HCT116 (cell line): Measurements from ENCODE around the gene BBX. TPM values are rescaled to one million over a fixed set of nuclear protein-coding genes. Genes with fewer than 3 reads are reported as not detected.

Source experiments
- ATAC-seq: fragments of 200-7000 bp; cut with Tn5 transposase; 2 replicates; pipeline ENCODE4 v1.9.1; 2020; ENCODE audit warnings: mild to moderate bottlenecking, moderate library complexity
- BruUV-seq: library from RNA; stranded (reverse); fragments of 400-500 nt; replicated peaks from 2 replicates; lab custom pipeline; 2021; lab: Mats Ljungman, UMichigan
- CTCF ChIA-PET: fragments of 300-600 bp; sonication (Branson Sonifier 250); formaldehyde crosslinking; loops from one replicate; lab custom pipeline; 2021; ENCODE audit warnings: antibody characterized with exemption; lab: Charles Lee
- POLR2A ChIA-PET: fragments of 300-600, 350-600 bp; sonication (Branson Sonifier 250); formaldehyde crosslinking; loops from one replicate; lab custom pipeline; 2021; ENCODE audit warnings: antibody characterized with exemption; lab: Charles Lee
- RAD21 ChIA-PET, 2 experiments: fragments of 300-600 bp; sonication (Branson Sonifier 250); formaldehyde crosslinking; loops; one replicate each; lab custom pipeline; 2023; ENCODE audit warnings: low total read pairs in 2 of 2; ENCODE audit not compliant: uncharacterized antibody in 2 of 2, unreplicated experiment in 2 of 2, low non-redundant PET in 1 of 2; lab: Charles Lee
- DNase-seq: peaks from one replicate; pipeline ENCODE4 v3.0.0-alpha.2; 2010; ENCODE audit warnings: low read depth, low spot score
- H2AFZ ChIP-seq: fragments of 200-600 bp; shearing (Covaris generic), sonication (generic); 2 replicates; pipeline ENCODE4 v1.6.1; 2017; ENCODE audit warnings: low read depth, mixed run types, mixed read lengths, antibody characterized with exemption, low read length; ENCODE audit not compliant: poor library complexity, severe bottlenecking
- H3K27ac ChIP-seq: 2 replicates; pipeline ENCODE4 v1.5.1; 2012; ENCODE audit warnings: low read depth, low read length
- H3K27me3 ChIP-seq: fragments of 200-600 bp; sonication (generic); 2 replicates; pipeline ENCODE4 v1.6.1; 2016; ENCODE audit warnings: mixed run types, low read length, mixed read lengths; ENCODE audit not compliant: insufficient read depth
- H3K36me3 ChIP-seq, 2 experiments: fragments of 200-500 bp in 1 of 2; fragments of 200-600 bp in 1 of 2; sonication (Bioruptor generic) in 1 of 2; sonication (generic) in 1 of 2; 2 replicates each; pipeline versions ENCODE4 v1.5.1 to v1.6.1; 2014 to 2016; ENCODE audit warnings: low read length in 2 of 2, inconsistent platforms in 1 of 2, mixed read lengths in 1 of 2, mixed run types in 1 of 2; ENCODE audit not compliant: insufficient read depth in 2 of 2, control insufficient read depth in 1 of 2
- H3K4me1 ChIP-seq, 2 experiments: fragments of 200-600 bp in 1 of 2; sonication (generic) in 1 of 2; 2 replicates each; pipeline versions ENCODE4 v1.5.1 to v1.6.1; 2012 to 2017; ENCODE audit warnings: low read length in 2 of 2, inconsistent platforms in 1 of 2, mild to moderate bottlenecking in 1 of 2, mixed read lengths in 1 of 2, mixed run types in 1 of 2, moderate library complexity in 1 of 2; ENCODE audit not compliant: insufficient read depth in 2 of 2, control insufficient read depth in 1 of 2
- H3K4me2 ChIP-seq: fragments of 200-600 bp; sonication (generic); 2 replicates; pipeline ENCODE4 v1.6.1; 2017; ENCODE audit warnings: mixed run types, low read length, mixed read lengths
- H3K4me3 ChIP-seq, 2 experiments: fragments of 200-600 bp in 1 of 2; sonication (generic) in 1 of 2; replicated peaks in 1 of 2; 2 replicates each; pipeline ENCODE4 v1.5.1; 2011 to 2016; ENCODE audit warnings: low read length in 2 of 2, control low read depth in 1 of 2, low read depth in 1 of 2, mild to moderate bottlenecking in 1 of 2, mixed read lengths in 1 of 2, mixed run types in 1 of 2
- H3K79me2 ChIP-seq: fragments of 200-600 bp; sonication (generic); 2 replicates; pipeline ENCODE4 v1.6.1; 2017; ENCODE audit warnings: mild to moderate bottlenecking, mixed run types, low read length, moderate library complexity, mixed read lengths; ENCODE audit not compliant: insufficient read depth
- H3K9ac ChIP-seq: fragments of 200-600 bp; sonication (generic); 2 replicates; pipeline ENCODE4 v1.6.1; 2016; ENCODE audit warnings: low read length, mixed read lengths
- H3K9me2 ChIP-seq: fragments of 200-600 bp; sonication (generic), shearing (Covaris generic); 2 replicates; pipeline ENCODE4 v1.6.1; 2017; ENCODE audit warnings: mixed run types, mild to moderate bottlenecking, moderate library complexity; ENCODE audit not compliant: insufficient read depth
- H3K9me3 ChIP-seq, 2 experiments: fragments of 200-500 bp in 1 of 2; fragments of 200-600 bp in 1 of 2; sonication (Bioruptor generic) in 1 of 2; sonication (generic) in 1 of 2; 2 replicates each; pipeline ENCODE4 v1.6.1; 2014 to 2017; ENCODE audit warnings: low read length in 2 of 2, mixed read lengths in 2 of 2, inconsistent platforms in 1 of 2, low read depth in 1 of 2, mild to moderate bottlenecking in 1 of 2, mixed run types in 1 of 2, moderate library complexity in 1 of 2; ENCODE audit not compliant: control insufficient read depth in 1 of 2, insufficient read depth in 1 of 2
- H4K20me1 ChIP-seq: fragments of 200-600 bp; sonication (generic), shearing (Covaris generic); 2 replicates; pipeline ENCODE4 v1.6.1; 2017; ENCODE audit warnings: mixed run types, mild to moderate bottlenecking, moderate library complexity; ENCODE audit not compliant: insufficient read depth
- ATF3 ChIP-seq: IDR thresholded peaks from 2 replicates; pipeline ENCODE4 v1.6.1; 2012
- EGR1 ChIP-seq: IDR thresholded peaks from 2 replicates; pipeline ENCODE4 v1.6.1; 2012; ENCODE audit warnings: low read depth
- POLR2AphosphoS5 ChIP-seq: IDR thresholded peaks from 2 replicates; pipeline ENCODE4 v1.6.1; 2011; ENCODE audit warnings: mild to moderate bottlenecking, low read depth, low read length, moderate library complexity
- RAD21 ChIP-seq: IDR thresholded peaks from 2 replicates; pipeline ENCODE4 v1.6.1; 2012; ENCODE audit warnings: low read depth, mild to moderate bottlenecking
- REST ChIP-seq: IDR thresholded peaks from 2 replicates; pipeline ENCODE4 v1.6.1; 2012; ENCODE audit warnings: low read depth
- TCF7L2 ChIP-seq: IDR thresholded peaks from 2 replicates; pipeline ENCODE4 v1.7.0; 2011; ENCODE audit warnings: borderline replicate concordance, inconsistent platforms; ENCODE audit not compliant: insufficient read depth, insufficient read length; ENCODE audit errors: extremely low read depth
- YY1 ChIP-seq: IDR thresholded peaks from 2 replicates; pipeline ENCODE4 v1.6.1; 2011; ENCODE audit warnings: low read length, low read depth, moderate library complexity, mild to moderate bottlenecking; ENCODE audit not compliant: insufficient replicate concordance; ENCODE audit errors: extremely low read depth
- ZBTB33 ChIP-seq: IDR thresholded peaks from 2 replicates; pipeline ENCODE4 v1.6.1; 2011; ENCODE audit warnings: mild to moderate bottlenecking, low read length, moderate library complexity; ENCODE audit not compliant: insufficient replicate concordance; ENCODE audit errors: extremely low read depth
- ZNF274 ChIP-seq: fragments of 200-500 bp; sonication (Bioruptor generic); IDR thresholded peaks from 2 replicates; pipeline ENCODE4 v1.6.1; 2014; ENCODE audit warnings: mild to moderate bottlenecking, low read depth, low read length, inconsistent platforms
- intact Hi-C: fragments of 100-400 bp; cut with micrococcal nuclease; formaldehyde crosslinking; loops from 2 replicates; pipeline ENCODE4 v1.10.0; 2022
- total RNA-seq: library from RNA; stranded (reverse); gene quantifications from one replicate; pipeline ENCODE4 v1.2.1, GENCODE V29; 2021; ENCODE audit not compliant: unreplicated experiment

Gene BBX
- total RNA-seq, 1 experiment from 2014 or later = 55.6 TPM

GRCh38 chr3:107592073-107592472, 69.3 kb downstream of the BBX start:
- no peak overlapping the region for H3K27ac ChIP-seq
- TF ChIP-seq ZNF274 (no peak), REST (no peak), ZBTB33 (no peak), ATF3 (no peak), RAD21 (no peak), POLR2AphosphoS5 (no peak), EGR1 (no peak), YY1 (no peak), TCF7L2 (no peak)
- no peak overlapping the region for H3K9ac ChIP-seq
- H4K20me1 ChIP-seq = no peaks in the 10 kb centered on the region
- H3K36me3 ChIP-seq = no peaks in the 10 kb centered on the region
- H3K9me2 ChIP-seq = no peaks in the 10 kb centered on the region
- ChIA-PET RAD21 (no interaction called here), CTCF (no interaction called here), POLR2A (no interaction called here)
- H3K4me2 ChIP-seq = no peak overlapping the region
- H3K9me3 ChIP-seq = no peaks in the 10 kb centered on the region
- no peaks in the 10 kb centered on the region for H3K4me1 ChIP-seq
- ATAC-seq = no peak
- no peak overlapping the region for H3K4me3 ChIP-seq
- BruUV-seq = no TSS peak
- H2AFZ ChIP-seq = no peak overlapping the region
- intact Hi-C loops = no loop called here
- no peaks in the 10 kb centered on the region; the same call in 1 of the 2 replicates for H3K79me2 ChIP-seq
- no peak for DNase-seq
- H3K27me3 ChIP-seq = no peaks in the 10 kb centered on the region
